ENCODE results near the gene GDPD3.
A peak's percentile ranks its signal among the peaks of the same experiment; 100 is the strongest.

GDPD3 gene

DNA sequence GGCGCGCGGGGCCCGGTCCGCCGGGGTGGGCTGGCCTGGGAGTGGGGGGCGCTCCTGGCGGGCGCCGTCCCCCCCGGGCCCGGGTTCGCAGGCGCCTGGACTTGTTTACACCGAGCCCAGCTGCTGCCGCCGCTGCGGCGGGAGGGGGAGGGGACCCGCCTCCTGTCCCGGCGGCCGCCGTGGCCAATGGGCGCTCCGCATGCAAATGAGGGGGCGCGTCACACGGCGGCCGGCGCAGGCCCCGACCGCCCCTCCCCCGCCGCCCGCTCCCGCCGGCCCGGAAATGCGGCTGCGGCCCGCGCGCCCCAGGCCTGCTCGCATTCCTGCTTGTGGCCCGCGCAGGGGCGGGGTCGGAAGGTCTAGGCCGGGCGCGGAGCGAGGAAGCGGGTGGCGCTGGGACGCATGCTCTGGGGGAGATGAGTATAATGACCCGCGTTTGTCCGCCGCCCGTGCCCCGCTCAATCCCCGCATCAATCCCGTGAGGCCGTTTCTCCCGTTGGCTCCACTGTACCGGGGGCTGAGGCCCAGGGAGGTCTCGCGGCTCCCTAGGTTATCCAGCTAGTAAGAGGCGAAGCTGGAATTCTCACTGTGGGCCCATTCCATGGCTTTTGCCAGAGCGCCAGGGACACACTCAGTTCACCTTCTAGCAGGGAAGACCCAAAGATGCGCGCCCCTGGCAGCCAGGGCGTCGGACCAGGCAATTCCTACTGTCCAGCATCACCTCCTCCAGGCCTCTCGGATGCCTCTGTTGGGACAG lies 17.1 kb downstream of the GDPD3 start, which contains the start of gene YPEL3:
TSS of gene YPEL3 (minus strand) at position 109 of the 757 bp plus-strand sequence. CDS start 731 bp downstream, outside the sequence.
- peak; percentile 20 to 97 (median 88) for DNase-seq

DNA sequence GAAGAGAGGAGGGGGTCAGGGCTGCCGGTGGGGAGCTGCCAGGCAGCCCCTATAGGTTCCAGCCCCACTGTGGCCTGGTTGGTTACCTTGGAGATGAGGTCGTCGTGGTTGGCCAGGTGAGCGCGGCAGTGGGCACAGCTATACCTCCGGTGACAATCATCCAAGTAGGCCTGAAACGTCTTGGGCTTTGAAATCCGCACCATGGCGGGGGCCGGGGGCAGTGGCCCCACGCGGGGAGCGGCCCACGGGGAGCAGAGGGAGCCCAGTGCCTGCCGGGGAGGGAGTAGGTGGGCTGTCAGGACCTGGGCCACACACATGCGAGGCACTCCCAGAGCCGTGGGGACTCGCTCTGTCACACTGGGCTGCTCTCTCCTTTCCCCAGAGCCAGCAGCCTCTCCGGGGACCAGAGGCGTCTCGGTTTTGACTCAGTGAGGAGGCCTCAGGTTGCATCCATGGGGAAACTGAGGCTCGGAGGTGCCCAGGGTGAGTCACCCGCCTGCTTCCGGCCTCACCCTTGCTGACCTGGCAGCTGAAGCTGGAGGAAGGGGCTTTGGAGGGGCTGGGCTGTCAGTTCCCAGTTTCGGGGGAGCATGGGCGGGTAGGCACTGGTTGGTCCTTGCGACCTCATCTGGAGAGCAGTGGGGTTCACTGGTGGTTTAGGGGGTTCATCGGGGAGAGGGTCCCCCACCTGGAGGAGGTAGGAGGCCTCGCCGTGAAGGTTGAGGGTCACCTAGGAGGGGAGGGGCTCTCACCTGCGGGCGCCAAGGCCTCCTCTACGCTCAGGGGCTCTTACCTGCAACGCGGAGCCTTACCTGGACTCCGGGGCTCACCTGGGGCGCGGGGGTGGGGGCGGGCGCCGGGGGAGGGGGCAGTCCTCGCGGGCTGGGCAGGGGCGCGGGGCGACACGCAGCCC lies 17.9 kb downstream of the GDPD3 start:
- DNase-seq: peak in 19 of 58 donors; percentile 6 to 62 (median 21)

DNA sequence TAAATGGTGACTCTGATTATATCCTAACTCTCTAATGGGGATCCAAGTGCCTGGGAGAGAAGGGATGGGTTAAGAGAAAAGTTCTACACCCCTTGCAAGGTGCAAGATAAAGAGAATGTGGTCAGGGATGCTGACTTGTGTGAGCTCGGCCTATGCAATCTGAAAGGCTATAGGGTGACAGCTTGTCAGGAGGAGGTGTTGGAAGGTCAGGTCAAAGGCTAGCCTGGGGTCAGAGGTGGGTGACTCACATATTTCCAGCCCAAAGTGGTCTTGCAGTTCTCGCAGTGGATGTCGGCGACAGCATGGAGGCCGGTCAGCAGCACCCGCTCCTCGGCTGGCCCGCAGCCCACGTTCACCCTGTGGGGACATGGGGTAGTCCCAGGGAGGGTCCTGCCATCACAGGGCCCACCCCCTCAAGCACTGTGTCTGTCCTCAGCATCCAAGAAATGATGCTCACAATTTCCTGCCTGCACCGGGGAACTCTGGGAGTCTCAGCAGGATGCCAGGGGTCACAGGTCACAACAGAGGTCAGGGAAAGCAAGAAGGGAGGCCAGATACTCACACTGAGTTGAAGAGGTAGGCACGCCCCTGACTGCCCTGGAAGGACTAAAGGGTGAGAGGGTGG lies 18.7 kb downstream of the GDPD3 start:
- DNase-seq: no peak

DNA sequence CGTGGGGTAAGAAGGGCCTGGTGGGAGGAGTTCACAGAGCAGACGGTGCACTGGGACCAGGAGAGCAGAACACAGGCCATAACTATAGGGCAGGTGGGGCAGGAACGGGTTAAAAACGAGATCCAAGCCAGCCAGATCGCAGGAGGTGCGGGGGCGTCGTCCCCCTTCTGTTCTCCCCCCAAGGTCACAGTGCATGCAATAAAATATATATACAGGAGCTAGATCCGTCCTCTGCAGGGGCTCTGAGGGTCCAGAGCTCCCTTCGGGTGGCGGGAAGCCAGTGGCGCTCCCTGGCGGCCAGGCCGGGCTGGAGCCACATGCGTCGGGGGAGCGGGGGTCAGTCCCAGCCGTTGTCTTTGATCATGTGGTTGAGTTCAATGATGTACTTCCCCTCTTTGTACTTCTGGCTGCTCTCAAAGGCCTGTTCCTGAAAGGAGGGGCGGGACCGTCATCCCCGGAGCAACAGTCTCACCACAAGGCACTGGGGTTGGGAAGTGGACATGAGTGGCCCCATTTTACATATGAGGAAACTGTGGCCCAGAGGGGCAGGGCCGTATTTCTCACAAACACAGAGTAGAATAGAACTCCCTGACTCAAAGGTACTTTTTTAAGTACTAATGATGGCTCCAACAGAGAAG lies 20.8 kb downstream of the GDPD3 start:
- DNase-seq: peak in 49 of 58 donors; percentile 16 to 83 (median 53)

DNA sequence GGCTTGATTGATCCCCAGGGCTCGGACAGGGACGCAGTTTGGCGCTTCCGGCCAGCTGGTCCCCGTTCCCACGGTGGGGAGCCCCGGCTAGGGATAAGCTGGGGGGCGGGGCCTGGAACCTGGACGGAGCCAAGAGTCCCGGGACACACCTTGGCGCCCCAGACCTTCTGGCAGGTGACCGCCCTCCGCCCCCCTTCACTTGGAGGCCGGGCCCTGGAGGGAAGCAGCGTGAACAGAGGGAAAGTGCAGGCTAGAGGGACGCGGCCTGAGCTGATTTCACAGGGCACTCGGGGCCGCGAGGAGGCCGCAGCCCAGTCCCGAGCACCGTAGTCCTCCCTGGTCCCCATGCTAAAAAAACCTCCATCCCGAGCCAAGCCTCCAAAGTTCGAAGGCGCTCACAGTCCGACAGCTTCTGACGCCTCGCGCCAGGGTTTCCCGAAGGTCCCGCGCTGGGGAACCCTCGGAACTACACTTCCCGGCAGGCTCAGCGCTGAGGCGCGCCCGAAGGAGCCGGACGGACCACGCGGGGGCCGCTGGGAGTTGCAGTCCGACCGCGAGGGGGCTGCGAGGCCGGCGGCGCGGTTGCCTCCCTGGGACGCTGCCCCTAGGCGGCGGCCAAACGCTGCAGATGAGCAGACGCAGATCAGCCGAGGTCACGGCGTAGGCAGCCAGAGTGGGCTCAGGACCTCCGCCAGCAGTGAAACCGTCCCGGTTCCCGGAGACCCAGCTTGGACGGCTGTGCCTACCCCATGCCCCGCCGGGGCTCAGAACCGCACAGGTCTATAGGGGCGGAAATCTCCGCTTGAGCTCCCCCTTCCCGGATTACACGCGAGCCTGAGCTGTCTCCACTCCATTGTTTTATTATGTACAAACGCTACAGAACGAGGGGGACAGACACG lies 21.6 kb downstream of the GDPD3 start, which contains the start of gene TBX6:
TSS of gene TBX6 (minus strand) at position 451 of the 899 bp plus-strand sequence. CDS start 731 bp downstream, outside the sequence.
- DNase-seq: peak; percentile 57 to 97 (median 86)

DNA sequence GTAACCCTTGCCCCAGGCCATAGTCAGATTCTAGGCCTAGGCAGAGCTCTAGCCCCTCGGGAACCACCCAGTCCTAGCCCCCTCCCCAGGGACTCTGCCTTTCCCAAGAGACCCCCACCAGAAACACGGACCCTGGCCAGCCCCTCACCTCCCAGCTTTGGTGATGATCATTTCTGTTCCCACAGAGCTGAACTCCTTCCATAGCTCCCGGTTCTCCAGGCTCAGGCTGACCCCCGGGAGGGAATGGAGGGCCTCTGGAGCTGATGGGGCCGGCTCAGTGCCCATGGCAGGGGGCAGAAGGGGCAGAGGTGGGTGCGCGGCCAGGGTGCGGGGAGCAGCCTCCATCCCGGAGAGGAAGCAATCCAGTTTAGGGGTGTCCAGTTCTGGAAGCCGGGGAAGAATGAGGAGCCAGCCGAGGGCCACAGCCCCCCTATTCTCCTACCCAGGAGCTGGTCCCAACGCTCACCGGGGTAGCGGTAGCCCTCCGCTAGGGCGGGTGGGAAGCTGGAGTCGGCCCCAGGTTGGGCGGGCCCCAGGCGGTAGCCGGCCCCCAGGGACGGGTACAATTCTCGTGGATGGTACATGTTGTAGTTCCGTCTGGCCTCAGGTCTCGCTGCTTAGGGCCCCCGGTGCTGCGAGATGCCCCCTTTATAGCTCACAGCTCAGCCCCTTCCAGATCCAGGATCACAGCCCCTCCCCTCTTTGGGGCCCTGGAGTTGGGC lies 22.6 kb downstream of the GDPD3 start:
- DNase-seq: no peak

DNA sequence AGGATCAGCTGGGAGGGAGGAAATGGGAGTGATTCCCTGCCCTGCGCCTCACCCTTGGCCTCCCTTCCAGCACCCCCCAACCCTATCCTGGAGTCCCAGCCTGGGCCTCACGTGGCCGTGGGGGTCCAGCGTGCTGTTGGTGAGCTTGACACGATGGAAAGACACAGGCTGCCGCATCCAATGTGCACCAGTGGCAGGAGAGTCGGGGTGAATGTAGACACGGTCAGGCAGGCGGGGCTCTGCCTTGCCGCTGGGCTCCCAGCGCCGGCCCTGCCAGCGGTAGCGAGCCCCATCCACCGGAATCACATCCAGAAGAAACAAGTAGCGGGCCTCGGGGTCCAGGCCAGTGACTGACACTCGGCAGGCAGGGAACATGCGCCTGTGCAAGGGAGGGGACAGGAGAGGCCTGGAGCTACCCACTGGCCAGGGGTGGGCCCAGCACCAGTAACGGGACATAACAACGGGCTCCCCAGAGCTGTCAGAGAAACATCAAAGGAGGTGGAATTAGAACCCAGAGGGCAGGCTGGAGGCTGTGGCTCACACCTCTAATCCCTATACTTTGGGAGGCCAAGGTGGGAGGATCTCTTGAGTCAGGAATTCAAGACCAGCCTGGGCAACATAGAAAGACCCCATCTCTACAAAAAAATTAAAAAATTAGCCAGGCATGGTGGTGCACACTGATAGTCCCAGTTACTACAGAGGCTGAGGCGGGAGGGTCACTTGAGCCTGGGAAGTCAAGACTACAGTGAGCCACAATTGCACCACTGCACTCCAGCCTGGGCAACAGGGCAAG lies 24.3 kb downstream of the GDPD3 start:
- DNase-seq: no peak

DNA sequence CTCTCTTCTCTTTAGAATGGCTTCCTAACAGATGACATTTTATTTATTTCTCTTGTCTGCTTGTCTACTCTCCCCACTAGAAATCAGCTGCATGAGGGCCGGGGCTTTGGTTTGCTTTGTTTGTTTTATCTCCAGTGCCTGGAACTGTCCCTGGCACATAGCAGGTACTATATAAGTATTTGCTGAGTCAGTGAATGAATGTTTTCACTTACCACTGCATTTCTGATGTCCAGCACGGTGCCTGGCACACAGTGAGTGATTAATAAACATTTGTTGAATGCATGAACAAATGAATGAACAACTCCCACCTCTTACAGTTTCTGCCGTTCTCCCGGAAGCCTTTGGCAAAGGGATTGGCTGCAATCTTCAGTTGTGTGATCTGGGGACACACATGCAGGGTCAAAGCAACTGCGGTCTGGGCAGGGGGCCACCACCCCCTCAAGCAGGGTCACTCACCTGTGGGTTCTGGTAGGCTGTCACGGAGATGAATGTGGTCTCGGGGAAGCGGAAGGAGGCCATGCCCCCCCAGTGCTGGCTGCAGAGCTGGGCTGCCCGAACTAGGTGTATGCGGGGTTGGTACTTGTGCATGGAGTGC lies 25.0 kb downstream of the GDPD3 start:
- no peak for DNase-seq

DNA sequence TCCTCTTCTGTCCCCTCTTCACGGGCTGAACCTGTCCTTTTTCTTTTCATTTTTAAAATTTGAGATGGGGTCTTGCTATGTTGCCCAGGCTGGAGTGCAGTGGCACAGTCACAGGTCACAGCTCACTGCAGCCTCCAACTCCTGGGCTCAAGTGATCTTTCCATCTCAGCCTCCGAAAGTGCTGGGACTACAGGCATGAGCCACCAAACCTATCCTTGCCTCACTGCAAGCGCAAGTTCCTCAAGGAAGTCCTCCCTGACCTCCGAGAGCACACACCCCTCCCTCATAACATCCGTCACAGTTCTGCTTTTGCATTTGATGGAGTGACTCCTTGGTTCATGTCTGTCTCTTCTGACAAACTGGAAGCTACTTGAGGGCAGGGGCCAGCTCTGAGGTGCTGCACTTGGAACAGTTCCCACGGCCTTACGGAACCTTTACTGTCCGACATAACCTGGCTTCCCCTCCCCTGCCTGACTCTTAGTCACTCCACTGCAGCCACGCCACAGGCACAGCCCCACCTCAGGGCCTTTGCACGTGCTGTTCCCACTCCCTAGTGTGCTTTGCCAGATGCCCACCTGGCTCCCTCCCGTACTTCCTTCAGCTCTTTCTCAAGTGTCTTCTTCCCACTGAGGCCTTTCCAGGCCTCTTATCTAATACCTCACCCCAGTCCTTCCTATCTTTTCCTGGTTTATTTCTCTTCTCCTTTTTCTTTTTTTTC lies 26.0 kb downstream of the GDPD3 start:
- DNase-seq: no peak

DNA sequence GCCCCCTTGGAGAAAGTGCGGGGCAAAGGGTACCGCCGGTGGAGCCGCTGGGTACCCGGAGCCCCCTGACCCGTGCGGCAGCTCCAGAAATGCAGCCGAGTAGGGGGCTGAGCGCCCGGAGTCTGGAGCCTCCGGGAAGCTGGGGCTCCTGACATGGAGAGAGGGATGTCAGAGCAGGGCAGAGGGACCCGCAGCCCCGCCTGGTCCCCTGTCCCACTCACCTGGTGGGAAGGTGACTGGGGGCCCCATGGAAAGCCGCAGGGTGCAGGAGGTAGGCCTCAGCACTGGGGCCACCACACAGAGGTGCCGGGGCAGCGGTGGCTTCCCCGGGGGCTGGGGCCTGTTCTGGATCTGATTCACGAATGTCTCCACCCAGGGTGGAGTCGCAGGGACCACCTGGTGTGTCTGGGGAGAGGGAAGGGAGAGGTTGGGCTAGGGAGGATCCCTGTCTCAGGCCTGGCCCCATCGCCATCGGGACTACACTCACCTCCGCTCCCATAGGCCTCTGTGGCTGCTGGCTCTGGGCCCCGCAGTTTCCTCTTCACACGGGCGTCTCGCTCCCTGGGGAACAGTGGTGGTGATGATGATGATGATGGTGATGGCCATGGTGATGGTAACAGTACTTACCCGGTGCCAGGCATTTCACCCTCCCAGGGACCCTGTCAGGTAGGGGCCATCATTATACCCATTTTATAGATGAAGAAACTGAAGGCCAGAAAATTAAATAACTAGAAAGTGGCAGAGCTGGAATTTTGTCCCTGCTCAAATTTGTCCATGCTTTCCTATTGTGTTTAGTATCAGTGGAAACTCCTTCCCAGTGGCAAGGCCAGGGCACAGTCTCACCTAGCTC lies 26.8 kb downstream of the GDPD3 start:
- DNase-seq: no peak

DNA sequence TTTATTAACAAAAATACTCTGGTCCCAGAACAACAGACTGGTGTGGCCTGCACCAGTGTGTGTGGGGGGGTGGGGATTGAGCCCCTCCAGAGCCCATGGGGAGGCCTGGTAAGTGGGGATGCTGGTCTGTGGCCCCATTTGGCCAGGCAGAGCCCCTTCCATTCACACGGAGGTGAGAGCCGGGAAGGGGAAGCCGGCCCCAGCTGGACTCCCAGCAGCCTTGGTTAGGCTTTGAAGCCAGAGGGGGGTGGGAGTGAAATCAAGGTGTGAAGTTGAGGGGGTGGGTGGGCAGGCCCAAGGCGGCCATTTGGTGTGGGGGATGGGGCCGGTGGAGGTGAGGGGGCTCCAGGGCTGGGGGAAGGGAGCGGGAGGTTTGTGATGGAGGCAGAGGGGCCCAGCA lies 27.5 kb downstream of the GDPD3 start:
- DNase-seq: no peak

DNA sequence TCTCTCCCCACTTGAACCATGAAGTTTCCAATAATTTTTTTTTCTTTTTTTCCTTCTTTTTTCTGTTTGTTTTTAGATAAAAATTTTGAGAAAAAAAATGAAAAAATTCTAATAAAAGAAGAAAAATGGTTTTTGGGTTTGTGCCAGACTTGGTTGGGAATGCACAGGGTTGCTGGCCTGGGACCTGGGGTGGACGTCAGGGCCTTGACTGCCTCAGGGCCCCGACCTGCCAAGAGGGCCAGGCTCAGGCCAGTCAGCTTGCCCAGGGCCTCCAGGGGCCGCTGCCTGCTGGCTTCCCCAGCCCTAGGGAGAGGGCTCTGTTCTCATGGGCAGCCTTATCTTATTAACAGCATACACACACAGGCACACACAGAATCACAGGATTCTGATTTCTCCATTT lies 28.1 kb downstream of the GDPD3 start:
- no peak for DNase-seq

DNA sequence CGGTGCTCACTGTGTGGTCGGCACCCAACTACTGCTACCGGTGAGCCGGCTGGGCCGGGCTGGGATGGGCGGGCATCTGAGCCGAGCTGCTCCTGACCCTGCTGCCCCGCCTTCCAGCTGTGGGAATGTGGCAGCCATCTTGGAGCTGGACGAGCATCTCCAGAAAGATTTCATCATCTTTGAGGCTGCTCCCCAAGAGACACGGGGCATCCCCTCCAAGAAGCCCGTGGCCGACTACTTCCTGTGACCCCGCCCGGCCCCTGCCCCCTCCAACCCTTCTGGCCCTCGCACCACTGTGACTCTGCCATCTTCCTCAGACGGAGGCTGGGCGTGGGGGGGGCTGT lies 28.5 kb downstream of the GDPD3 start:
- no peak for DNase-seq

DNA sequence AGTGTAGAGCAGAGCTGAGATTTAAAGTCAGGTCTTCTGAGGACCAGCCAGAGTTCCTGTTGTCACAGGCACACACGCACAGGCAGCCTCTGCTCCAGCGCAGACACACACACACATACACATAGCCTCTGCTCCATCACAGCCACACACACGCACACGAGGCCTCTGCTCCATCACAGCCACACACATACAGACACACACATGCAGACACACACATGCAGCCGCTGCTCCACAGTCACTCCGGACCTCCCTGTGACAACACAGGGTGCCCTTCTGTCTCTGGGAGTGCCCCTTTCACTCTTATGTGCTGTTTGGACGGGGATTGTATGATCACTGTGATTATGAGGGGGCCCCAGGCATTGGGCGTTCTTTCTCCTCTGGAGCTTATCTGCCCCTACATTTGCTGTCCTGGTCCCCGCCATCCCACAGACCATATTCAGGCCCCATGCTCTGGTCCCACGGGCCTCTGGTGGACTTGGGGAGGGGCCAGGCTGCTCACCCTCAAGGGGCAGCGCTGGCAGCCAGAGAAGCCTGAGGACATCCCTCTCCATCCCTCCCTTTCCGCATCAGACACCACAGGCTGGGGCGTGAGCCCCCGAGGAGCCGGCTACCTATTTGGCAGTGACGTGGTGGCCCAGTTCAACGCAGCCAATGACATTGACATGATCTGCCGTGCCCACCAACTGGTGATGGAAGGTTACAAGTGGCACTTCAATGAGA lies 29.1 kb downstream of the GDPD3 start:
- no peak for DNase-seq

DNA sequence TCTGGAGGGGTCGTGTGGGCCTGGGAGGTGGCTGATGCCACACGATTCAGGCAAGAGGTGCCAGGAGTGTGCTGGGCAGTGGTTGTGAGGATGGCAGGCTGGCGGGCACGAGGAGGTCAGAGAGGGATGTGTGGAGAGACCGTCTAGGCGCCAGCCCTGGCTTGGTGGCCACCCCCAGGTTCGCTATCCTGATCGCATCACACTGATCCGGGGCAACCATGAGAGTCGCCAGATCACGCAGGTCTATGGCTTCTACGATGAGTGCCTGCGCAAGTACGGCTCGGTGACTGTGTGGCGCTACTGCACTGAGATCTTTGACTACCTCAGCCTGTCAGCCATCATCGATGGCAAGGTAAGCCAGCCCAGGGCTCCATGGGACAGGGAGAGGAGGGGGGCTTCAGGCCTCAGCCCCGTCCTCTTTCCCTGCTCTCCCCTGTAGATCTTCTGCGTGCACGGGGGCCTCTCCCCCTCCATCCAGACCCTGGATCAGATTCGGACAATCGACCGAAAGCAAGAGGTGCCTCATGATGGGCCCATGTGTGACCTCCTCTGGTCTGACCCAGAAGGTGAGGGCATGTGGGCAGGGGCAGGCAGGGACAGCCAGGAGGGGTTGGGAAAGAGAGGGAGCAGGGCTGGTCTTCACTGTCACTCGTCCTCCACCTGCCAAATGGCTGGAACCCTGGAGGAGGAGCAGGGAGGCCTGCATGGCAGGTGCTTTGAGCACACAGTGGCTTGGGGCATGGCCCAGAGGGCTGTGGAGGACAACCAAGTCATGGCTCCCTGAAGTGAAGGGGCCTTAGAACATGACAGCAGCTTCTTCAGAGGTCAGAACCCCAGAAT lies 29.9 kb downstream of the GDPD3 start:
- no peak for DNase-seq

All from anterior cingulate cortex (tissue), 58 donors.